Esophagus squamous epithelium (tissue), 5 donors: ENCODE measurements around the gene LRRC61. TPM values are rescaled to one million over a fixed set of nuclear protein-coding genes. Genes with fewer than 3 reads are reported as not detected.

Source experiments
- DNase-seq: peaks from one replicate; lab custom pipeline; 2025; lab: John Stamatoyannopoulos, UW
- H3K27ac ChIP-seq, 4 donors: fragments of 200-600 bp; sonication (generic); one replicate each; pipeline ENCODE4 v1.5.1; 2016 to 2019; ENCODE audit warnings: mild to moderate bottlenecking in 1 of 4
- H3K27me3 ChIP-seq, 4 donors: fragments of 200-600 bp; sonication (generic); 1 replicate in 3 of 4; 2 replicates in 1 of 4; pipeline versions ENCODE4 v1.5.1 to v1.6.0; 2017 to 2021; ENCODE audit warnings: antibody characterized with exemption in 1 of 4
- H3K36me3 ChIP-seq, 3 donors: fragments of 200-600 bp; sonication (generic); one replicate each; pipeline ENCODE4 v1.5.1; 2016 to 2019
- H3K4me1 ChIP-seq, 3 donors: fragments of 200-600 bp; sonication (generic); one replicate each; pipeline ENCODE4 v1.5.1; 2017 to 2019
- H3K4me3 ChIP-seq, 4 donors: fragments of 200-600 bp; sonication (generic); 1 replicate in 3 of 4; 2 replicates in 1 of 4; pipeline ENCODE4 v1.5.1; 2016 to 2019; ENCODE audit warnings: mild to moderate bottlenecking in 2 of 4, moderate library complexity in 1 of 4
- H3K9me3 ChIP-seq, 3 donors: fragments of 200-600 bp; sonication (generic); one replicate each; pipeline ENCODE4 v1.5.1; 2016 to 2019
- CTCF ChIP-seq, 6 experiments: fragments of 450-650 bp in 4 of 6; fragments of 200-600 bp in 2 of 6; sonication (generic) in 2 of 6; IDR thresholded peaks; one replicate each; pipeline ENCODE4 v1.5.1; 2016 to 2019; ENCODE audit warnings: antibody characterized with exemption in 6 of 6, mild to moderate bottlenecking in 4 of 6, moderate library complexity in 4 of 6
- POLR2A ChIP-seq, 4 donors: fragments of 450-650 bp; IDR thresholded peaks; one replicate each; pipeline ENCODE4 v1.6.1; 2017; ENCODE audit warnings: antibody characterized with exemption in 4 of 4, mild to moderate bottlenecking in 4 of 4, moderate library complexity in 3 of 4
- WGBS, 2 donors: methylation state at CpG; one replicate each; pipeline ENCODE4 v1.1.5; 2018; 5-methylcytosine and 5-hydroxymethylcytosine counted together
- intact Hi-C: fragments of 100-400 bp; cut with DNase I; formaldehyde crosslinking; loops from one replicate; pipeline ENCODE4 v1.15.0; 2022
- total RNA-seq, 4 donors: library from RNA; depleted of rRNA; stranded (reverse); fragments of >200 nt; gene quantifications; one replicate each; pipeline ENCODE4 v1.1.0, GENCODE V29; 2016
- donor health status: DM: yes; HTN: yes; CAD: no.

The LRRC61 gene
- total RNA-seq, 4 donors from 2014 or later, result 12.1 to 24.5 (median 14.5) TPM

DNA sequence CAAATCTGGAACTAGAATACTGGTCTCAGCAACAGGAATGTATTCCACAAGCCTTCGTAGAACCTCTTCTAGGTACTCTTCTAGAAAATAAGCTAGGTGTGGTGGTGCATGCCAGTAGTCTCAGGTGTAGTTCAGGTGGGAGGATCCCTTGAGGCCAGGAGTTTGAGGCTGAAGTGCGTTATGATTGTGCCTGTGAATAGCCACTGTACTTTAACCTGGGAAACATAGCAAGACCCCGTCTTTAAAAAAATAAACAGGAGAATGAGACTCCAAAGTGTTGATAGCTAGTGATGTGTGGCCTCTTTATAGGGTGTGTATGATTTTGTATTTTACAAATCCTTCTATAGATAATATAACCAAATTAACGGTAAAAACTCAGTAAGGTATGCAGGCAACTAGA, 54.5 kb downstream of the LRRC61 start:
- no peak for DNase-seq
- no peak for TF ChIP-seq POLR2A (IDR thresholded peaks at IDR 0.05)
- TF ChIP-seq CTCF (IDR thresholded peaks at IDR 0.05), result no peak
- H3K27ac ChIP-seq, result peak overlapping the region in 2 of 4 donors; percentile 90 to 92
- H3K4me3 ChIP-seq, result no peak overlapping the region
- 47 to 49% methylated on average over 4 of the region's 4 CpGs for WGBS, 2 donors
- H3K36me3 ChIP-seq, result peaks cover 4 to 21% (median 4%) of the 10 kb centered on the region in 3 donors
- intact Hi-C loops, result no loop called here
- H3K9me3 ChIP-seq, result no peaks in the 10 kb centered on the region
- H3K4me1 ChIP-seq, result peaks cover 33 to 79% (median 35%) of the 10 kb centered on the region in 3 donors
- no peaks in the 10 kb centered on the region for H3K27me3 ChIP-seq

- peak overlapping the region; percentile 79 to 96 (median 86) for H3K4me3 ChIP-seq
- peak overlapping the region; percentile 89 to 95 (median 91) for H3K27ac ChIP-seq
- no peak for DNase-seq
- 2 to 4% methylated on average over 22 to 23 of the region's 32 CpGs for WGBS, 2 donors
- no peaks in the 10 kb centered on the region for H3K9me3 ChIP-seq
- intact Hi-C loops, result no loop called here
- H3K36me3 ChIP-seq, result peaks cover 0 to 15% (median 4%) of the 10 kb centered on the region in 3 donors
- H3K27me3 ChIP-seq, result no peaks in the 10 kb centered on the region
- H3K4me1 ChIP-seq, result peaks cover 26 to 74% (median 28%) of the 10 kb centered on the region in 3 donors
- TF ChIP-seq CTCF (IDR thresholded peaks at IDR 0.05) (no peak), POLR2A (IDR thresholded peaks at IDR 0.05) (no peak)
Measured at GRCh38 chr7:150378115-150378852, 55.1 kb downstream of the LRRC61 start.

GRCh38 chr7:150378853-150379440, 55.8 kb downstream of the LRRC61 start, which contains the start of gene ZNF775:
ZNF775 (plus strand) TSS chr7:150379330; CDS start chr7:150388471, 9,141 bp downstream.
- Histone ChIP-seq H3K36me3 (peaks cover 0 to 8% (median 4%) of the 10 kb centered on the region in 3 donors), H3K9me3 (no peaks in the 10 kb centered on the region), H3K4me1 (peaks cover 22 to 71% (median 23%) of the 10 kb centered on the region in 3 donors), H3K4me3 (peak within 1 kb of the TSS; percentile 79 to 96 (median 86)), H3K27ac (peak within 1 kb of the TSS; percentile 89 to 95 (median 91)), H3K27me3 (no peaks in the 10 kb centered on the region)
- intact Hi-C loops, result no loop called here
- TF ChIP-seq POLR2A (IDR thresholded peaks at IDR 0.05) (peak in 2 of 4 donors; percentile 79 to 89), CTCF (IDR thresholded peaks at IDR 0.05) (peak in 1 of 6 experiments; percentile 7)
- 0% methylated on average over 3 of the region's 60 CpGs; no CpG with 5 or more reads in 1 of the 2 donors for WGBS, 2 donors
- DNase-seq, result peak; percentile 78

DNA sequence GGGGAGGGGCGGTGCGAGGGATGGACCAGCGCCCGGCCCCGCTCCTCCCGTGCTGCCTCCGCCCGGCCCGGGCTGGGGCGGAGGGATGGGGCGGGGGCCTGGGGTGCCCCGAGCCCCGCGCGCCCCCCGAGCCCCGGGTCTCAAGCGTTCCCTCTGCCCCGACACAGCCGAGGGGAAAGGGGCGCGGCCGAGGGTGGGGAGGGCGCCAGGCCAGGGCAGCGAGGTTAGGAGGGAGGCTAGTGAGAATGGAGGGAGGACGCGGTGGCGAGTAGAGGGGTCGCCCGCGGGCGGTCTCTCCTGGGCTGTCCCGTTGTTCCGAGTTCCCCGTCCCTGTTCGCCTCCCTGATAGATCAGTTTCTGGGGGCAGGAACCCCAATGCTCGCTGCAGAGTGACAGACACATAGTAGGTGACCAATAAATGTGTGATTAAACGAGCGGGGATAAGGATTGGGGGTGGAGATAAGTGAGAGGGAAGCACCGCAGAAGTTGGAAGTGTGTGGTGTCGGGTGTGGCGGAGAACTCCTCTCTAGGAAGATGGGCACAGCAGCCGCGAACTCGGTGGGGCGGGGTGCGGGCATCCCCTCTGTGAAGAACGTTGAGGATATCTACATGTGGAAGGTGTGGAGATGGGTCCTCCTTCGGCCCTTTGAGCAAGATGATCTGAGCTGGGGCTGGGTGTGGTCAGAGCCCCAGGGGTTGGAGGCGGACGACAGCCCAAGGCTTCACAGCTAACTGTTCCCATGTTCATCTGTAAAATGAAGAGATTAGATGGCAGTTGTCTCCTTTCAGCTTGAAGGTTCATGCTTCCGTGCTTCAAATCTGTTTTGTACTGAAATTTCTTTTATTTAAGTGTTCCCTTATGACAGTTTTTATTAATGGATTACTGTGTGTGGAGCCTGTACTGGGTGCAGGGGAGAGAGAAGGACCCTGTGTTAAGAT, 56.6 kb downstream of the LRRC61 start:
- H3K4me1 ChIP-seq, result peaks cover 18 to 75% (median 19%) of the 10 kb centered on the region in 3 donors
- peaks cover 0 to under 1% (median 0%) of the 10 kb centered on the region in 3 donors for H3K36me3 ChIP-seq
- no peaks in the 10 kb centered on the region for H3K9me3 ChIP-seq
- WGBS, 2 donors, result 2% methylated on average over 28 to 32 of the region's 52 CpGs
- peak overlapping the region; percentile 79 to 96 (median 86) for H3K4me3 ChIP-seq
- intact Hi-C loops, result no loop called here
- peak overlapping the region; percentile 89 to 95 (median 91) for H3K27ac ChIP-seq
- TF ChIP-seq POLR2A (IDR thresholded peaks at IDR 0.05) (no peak), CTCF (IDR thresholded peaks at IDR 0.05) (no peak)
- no peak for DNase-seq
- no peaks in the 10 kb centered on the region for H3K27me3 ChIP-seq
